ENCODE data around the gene GPANK1.

DNA sequence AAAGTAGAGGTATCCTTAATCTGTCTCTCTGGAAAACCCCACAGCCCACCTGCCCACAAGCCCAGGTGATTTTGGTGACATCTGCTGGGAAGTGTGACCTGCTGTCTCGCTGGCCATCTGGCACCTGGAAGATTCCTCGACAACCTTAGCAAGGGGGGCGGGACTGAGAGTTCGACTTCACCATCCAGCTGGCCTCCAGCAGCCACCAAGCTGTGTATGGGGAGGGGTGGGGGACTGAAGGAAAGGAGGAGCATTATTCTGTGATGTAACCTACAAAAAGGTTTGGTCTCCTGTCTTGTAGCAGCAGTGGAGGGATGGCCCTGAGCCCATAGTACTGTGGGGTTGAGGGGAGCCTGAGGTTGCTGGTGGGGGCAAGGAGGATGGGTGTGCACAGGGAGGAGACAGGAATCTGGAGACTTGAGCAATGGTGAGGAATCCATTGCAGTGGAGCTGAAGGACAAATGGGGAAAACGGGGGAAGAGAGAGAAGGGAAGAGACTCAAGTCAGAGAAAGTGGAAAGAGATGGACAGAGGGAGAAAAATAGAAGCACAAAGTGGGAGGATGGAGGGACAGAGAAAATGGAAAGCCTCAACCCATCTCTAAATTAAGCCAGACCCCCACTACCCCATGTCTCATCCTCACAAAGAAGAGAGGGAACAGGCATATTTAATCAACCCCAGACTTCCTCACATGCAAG is 45.9 kb upstream of the GPANK1 start:
- TF ChIP-seq CTCF (IDR thresholded peaks at IDR 0.05) (no peak), EZH2 (IDR thresholded peaks at IDR 0.05) (no peak), EZH2phosphoT487 (IDR thresholded peaks at IDR 0.05) (no peak)

All from neural progenitor cell (in vitro differentiated cells).